Peyer's patch (tissue), 4 donors: Measurements from ENCODE around the gene HPSE2.

Source experiments
- POLR2A ChIP-seq, 2 donors: fragments of 450-650 bp; IDR thresholded peaks; one replicate each; pipeline ENCODE4 v1.5.1; 2017; ENCODE audit warnings: antibody characterized with exemption in 2 of 2, mild to moderate bottlenecking in 2 of 2, moderate library complexity in 2 of 2
- TF ChIP-seq, protein P1 (sequence below), 6 experiments: fragments of 450-650 bp in 4 of 6; fragments of 200-600 bp in 2 of 6; sonication (generic) in 1 of 6; IDR thresholded peaks; one replicate each; pipeline ENCODE4 v1.5.1; 2017 to 2019; ENCODE audit warnings: antibody characterized with exemption in 6 of 6, mild to moderate bottlenecking in 3 of 6, moderate library complexity in 1 of 6

GRCh38 chr10:98519841-98520240 lies 715.8 kb downstream of the HPSE2 start:
- TF ChIP-seq, protein P1, sequence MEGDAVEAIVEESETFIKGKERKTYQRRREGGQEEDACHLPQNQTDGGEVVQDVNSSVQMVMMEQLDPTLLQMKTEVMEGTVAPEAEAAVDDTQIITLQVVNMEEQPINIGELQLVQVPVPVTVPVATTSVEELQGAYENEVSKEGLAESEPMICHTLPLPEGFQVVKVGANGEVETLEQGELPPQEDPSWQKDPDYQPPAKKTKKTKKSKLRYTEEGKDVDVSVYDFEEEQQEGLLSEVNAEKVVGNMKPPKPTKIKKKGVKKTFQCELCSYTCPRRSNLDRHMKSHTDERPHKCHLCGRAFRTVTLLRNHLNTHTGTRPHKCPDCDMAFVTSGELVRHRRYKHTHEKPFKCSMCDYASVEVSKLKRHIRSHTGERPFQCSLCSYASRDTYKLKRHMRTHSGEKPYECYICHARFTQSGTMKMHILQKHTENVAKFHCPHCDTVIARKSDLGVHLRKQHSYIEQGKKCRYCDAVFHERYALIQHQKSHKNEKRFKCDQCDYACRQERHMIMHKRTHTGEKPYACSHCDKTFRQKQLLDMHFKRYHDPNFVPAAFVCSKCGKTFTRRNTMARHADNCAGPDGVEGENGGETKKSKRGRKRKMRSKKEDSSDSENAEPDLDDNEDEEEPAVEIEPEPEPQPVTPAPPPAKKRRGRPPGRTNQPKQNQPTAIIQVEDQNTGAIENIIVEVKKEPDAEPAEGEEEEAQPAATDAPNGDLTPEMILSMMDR (IDR thresholded peaks at IDR 0.05) = no peak
- no peak for TF ChIP-seq POLR2A (IDR thresholded peaks at IDR 0.05)
